LNCaP clone FGC (cell line): Measurements from ENCODE around the gene SYDE2.

Experiments used
- DNase-seq: peaks from one replicate; pipeline ENCODE4 v3.0.0-alpha.2; 2011; ENCODE audit warnings: low read depth
- H3K4me3 ChIP-seq: 2 replicates; pipeline ENCODE4 v1.5.1; 2011; ENCODE audit warnings: mild to moderate bottlenecking, low read depth, low read length, control low read depth
- TF ChIP-seq, protein P1 (sequence below): IDR thresholded peaks from 2 replicates; pipeline ENCODE4 v1.5.1; 2012; ENCODE audit warnings: mild to moderate bottlenecking; ENCODE audit not compliant: control insufficient read depth, insufficient read depth; ENCODE audit errors: extremely low read depth

Gene SYDE2

DNA sequence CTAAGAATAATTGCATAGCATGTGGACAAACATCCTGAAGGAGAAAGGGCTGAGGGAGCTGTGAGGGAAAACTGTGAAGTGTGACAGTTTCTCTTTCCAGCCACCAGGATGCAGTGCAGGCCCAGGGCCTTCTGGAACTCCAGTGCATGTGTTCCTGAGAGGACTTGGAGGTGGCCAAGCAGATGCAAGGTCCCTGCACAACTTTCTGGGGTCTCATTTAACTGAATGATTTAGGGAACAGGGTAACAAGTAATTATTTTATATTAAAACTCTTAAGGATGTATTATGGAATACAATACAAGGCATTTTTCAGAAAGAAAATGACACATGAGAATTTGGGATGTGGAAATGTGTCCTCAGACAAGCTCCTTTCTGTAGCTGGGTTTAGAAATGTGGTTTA, 91.3 kb downstream of the SYDE2 start:
- TF ChIP-seq, protein P1, sequence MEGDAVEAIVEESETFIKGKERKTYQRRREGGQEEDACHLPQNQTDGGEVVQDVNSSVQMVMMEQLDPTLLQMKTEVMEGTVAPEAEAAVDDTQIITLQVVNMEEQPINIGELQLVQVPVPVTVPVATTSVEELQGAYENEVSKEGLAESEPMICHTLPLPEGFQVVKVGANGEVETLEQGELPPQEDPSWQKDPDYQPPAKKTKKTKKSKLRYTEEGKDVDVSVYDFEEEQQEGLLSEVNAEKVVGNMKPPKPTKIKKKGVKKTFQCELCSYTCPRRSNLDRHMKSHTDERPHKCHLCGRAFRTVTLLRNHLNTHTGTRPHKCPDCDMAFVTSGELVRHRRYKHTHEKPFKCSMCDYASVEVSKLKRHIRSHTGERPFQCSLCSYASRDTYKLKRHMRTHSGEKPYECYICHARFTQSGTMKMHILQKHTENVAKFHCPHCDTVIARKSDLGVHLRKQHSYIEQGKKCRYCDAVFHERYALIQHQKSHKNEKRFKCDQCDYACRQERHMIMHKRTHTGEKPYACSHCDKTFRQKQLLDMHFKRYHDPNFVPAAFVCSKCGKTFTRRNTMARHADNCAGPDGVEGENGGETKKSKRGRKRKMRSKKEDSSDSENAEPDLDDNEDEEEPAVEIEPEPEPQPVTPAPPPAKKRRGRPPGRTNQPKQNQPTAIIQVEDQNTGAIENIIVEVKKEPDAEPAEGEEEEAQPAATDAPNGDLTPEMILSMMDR = peak; percentile 84
- H3K4me3 ChIP-seq = no peak overlapping the region
- DNase-seq = peak; percentile 49
